UCSD-AML1 (cell line): Measurements from ENCODE around the gene ACADVL.
"Not testable (repeated sequence)": the region's sequence is repeated elsewhere in the genome, so short reads cannot be mapped to it uniquely, and the experiment has no call there.

Experiments used
- DNase-seq: peaks from one replicate; lab custom pipeline; 2025; ENCODE audit not compliant: unreplicated experiment; lab: John Stamatoyannopoulos, UW

Gene ACADVL

GRCh38 chr17:7219812-7220592 is at the start of gene ACADVL, which contains the start of gene DLG4:
ACADVL (plus strand) TSS chr17:7219938; CDS start chr17:7219985, 47 bp downstream.
DLG4 (minus strand) TSS chr17:7219836.
- peak; percentile 82 for DNase-seq

GRCh38 chr17:7172522-7173191 is 47.1 kb upstream of the ACADVL start:
- DNase-seq = not testable (repeated sequence)

- peak; percentile 91 for DNase-seq
Observed at GRCh38 chr17:7173687-7174602, 45.8 kb upstream of the ACADVL start.

GRCh38 chr17:7174603-7175326 is 45.0 kb upstream of the ACADVL start:
- DNase-seq = no peak

GRCh38 chr17:7175330-7175733 is 44.4 kb upstream of the ACADVL start:
- DNase-seq = no peak

- no peak for DNase-seq
Observed at GRCh38 chr17:7176107-7176840, 43.5 kb upstream of the ACADVL start.

GRCh38 chr17:7176841-7177190 is 42.9 kb upstream of the ACADVL start:
- DNase-seq = no peak

GRCh38 chr17:7177191-7177953 is 42.4 kb upstream of the ACADVL start:
- peak; percentile 71 for DNase-seq

GRCh38 chr17:7177954-7178477 is 41.7 kb upstream of the ACADVL start:
- DNase-seq = no peak

- no peak for DNase-seq
Observed at GRCh38 chr17:7178973-7179316, 40.8 kb upstream of the ACADVL start.

- DNase-seq = no peak
Observed at GRCh38 chr17:7179317-7180254, 40.2 kb upstream of the ACADVL start, which contains the start of gene ASGR1. ASGR1 (minus strand) TSS chr17:7179370; CDS start chr17:7178563, 807 bp downstream.

GRCh38 chr17:7182101-7182500 is 37.6 kb upstream of the ACADVL start:
- not testable (repeated sequence) for DNase-seq

- DNase-seq = no peak
Observed at GRCh38 chr17:7183433-7184090, 36.2 kb upstream of the ACADVL start.

GRCh38 chr17:7184091-7184488 is 35.6 kb upstream of the ACADVL start:
- no peak for DNase-seq

- DNase-seq = no peak
Observed at GRCh38 chr17:7184647-7185046, 35.1 kb upstream of the ACADVL start.

- DNase-seq = no peak
Observed at GRCh38 chr17:7186241-7186640, 33.5 kb upstream of the ACADVL start.

- DNase-seq = no peak
Observed at GRCh38 chr17:7190276-7190917, 29.3 kb upstream of the ACADVL start.
